ENCODE results near the gene LEF1.

GRCh38 chr4:108055787-108056186 is 112.9 kb downstream of the LEF1 start:
- TF ChIP-seq CTCF (IDR thresholded peaks at IDR 0.05) = no peak
- TF ChIP-seq POLR2A (IDR thresholded peaks at IDR 0.05) = no peak

Measured in prostate gland (tissue), 2 donors.